ENCODE measurements around the gene ADARB2.

The ADARB2 gene

GRCh38 chr10:1608851-1609647 lies 128.3 kb downstream of the ADARB2 start:
- H3K4me1 ChIP-seq (ENCODE audit: insufficient read depth, poor library complexity, severe bottlenecking), result no peaks in the 10 kb centered on the region
- H3K27ac ChIP-seq (ENCODE audit: poor library complexity, severe bottlenecking), result no peak overlapping the region
- no peaks in the 10 kb centered on the region for H3K27me3 ChIP-seq (ENCODE audit: insufficient read depth, poor library complexity, severe bottlenecking)
- H3K9me3 ChIP-seq (ENCODE audit: severe bottlenecking), result no peaks in the 10 kb centered on the region
- H3K36me3 ChIP-seq (ENCODE audit: low read depth), result no peaks in the 10 kb centered on the region
- TF ChIP-seq CTCF (IDR thresholded peaks at IDR 0.05; ENCODE audit: poor library complexity, severe bottlenecking), result no peak
- DNase-seq (ENCODE audit: low spot score), result no peak
- no peak overlapping the region for H3K4me3 ChIP-seq (ENCODE audit: severe bottlenecking)
- no peak for ATAC-seq (ENCODE audit: low read depth)

GRCh38 chr10:1608408-1608807 lies 128.9 kb downstream of the ADARB2 start:
- no peak overlapping the region for H3K27ac ChIP-seq (ENCODE audit: poor library complexity, severe bottlenecking)
- DNase-seq (ENCODE audit: low spot score), result no peak
- no peaks in the 10 kb centered on the region for H3K27me3 ChIP-seq (ENCODE audit: insufficient read depth, poor library complexity, severe bottlenecking)
- H3K4me1 ChIP-seq (ENCODE audit: insufficient read depth, poor library complexity, severe bottlenecking), result no peaks in the 10 kb centered on the region
- H3K9me3 ChIP-seq (ENCODE audit: severe bottlenecking), result no peaks in the 10 kb centered on the region
- H3K4me3 ChIP-seq (ENCODE audit: severe bottlenecking), result no peak overlapping the region
- no peaks in the 10 kb centered on the region for H3K36me3 ChIP-seq (ENCODE audit: low read depth)
- TF ChIP-seq CTCF (IDR thresholded peaks at IDR 0.05; ENCODE audit: poor library complexity, severe bottlenecking), result no peak
- ATAC-seq (ENCODE audit: low read depth), result no peak

- H3K9me3 ChIP-seq (ENCODE audit: severe bottlenecking), result no peaks in the 10 kb centered on the region
- no peak for ATAC-seq (ENCODE audit: low read depth)
- H3K4me1 ChIP-seq (ENCODE audit: insufficient read depth, poor library complexity, severe bottlenecking), result no peaks in the 10 kb centered on the region
- TF ChIP-seq CTCF (IDR thresholded peaks at IDR 0.05; ENCODE audit: poor library complexity, severe bottlenecking), result no peak
- no peak overlapping the region for H3K27ac ChIP-seq (ENCODE audit: poor library complexity, severe bottlenecking)
- no peaks in the 10 kb centered on the region for H3K36me3 ChIP-seq (ENCODE audit: low read depth)
- no peak for DNase-seq (ENCODE audit: low spot score)
- H3K27me3 ChIP-seq (ENCODE audit: insufficient read depth, poor library complexity, severe bottlenecking), result no peaks in the 10 kb centered on the region
- no peak overlapping the region for H3K4me3 ChIP-seq (ENCODE audit: severe bottlenecking)
Measured at GRCh38 chr10:1607466-1607865, 129.9 kb downstream of the ADARB2 start.

GRCh38 chr10:1605999-1606940 lies 131.1 kb downstream of the ADARB2 start:
- ATAC-seq (ENCODE audit: low read depth) (no peak), DNase-seq (ENCODE audit: low spot score) (no peak)
- H3K27me3 ChIP-seq (ENCODE audit: insufficient read depth, poor library complexity, severe bottlenecking), result no peaks in the 10 kb centered on the region

More at GRCh38 chr10:1605999-1606940, 131.1 kb downstream of the ADARB2 start:
- H3K4me1 ChIP-seq (ENCODE audit: insufficient read depth, poor library complexity, severe bottlenecking), result peaks cover under 1% of the 10 kb centered on the region
- no peak for TF ChIP-seq CTCF (IDR thresholded peaks at IDR 0.05; ENCODE audit: poor library complexity, severe bottlenecking)
- no peaks in the 10 kb centered on the region for H3K36me3 ChIP-seq (ENCODE audit: low read depth)
- no peaks in the 10 kb centered on the region for H3K9me3 ChIP-seq (ENCODE audit: severe bottlenecking)
- no peak overlapping the region for H3K27ac ChIP-seq (ENCODE audit: poor library complexity, severe bottlenecking)
- H3K4me3 ChIP-seq (ENCODE audit: severe bottlenecking), result no peak overlapping the region

Data from RWPE2 (cell line).